ENCODE data around the gene GAMT.

DNA sequence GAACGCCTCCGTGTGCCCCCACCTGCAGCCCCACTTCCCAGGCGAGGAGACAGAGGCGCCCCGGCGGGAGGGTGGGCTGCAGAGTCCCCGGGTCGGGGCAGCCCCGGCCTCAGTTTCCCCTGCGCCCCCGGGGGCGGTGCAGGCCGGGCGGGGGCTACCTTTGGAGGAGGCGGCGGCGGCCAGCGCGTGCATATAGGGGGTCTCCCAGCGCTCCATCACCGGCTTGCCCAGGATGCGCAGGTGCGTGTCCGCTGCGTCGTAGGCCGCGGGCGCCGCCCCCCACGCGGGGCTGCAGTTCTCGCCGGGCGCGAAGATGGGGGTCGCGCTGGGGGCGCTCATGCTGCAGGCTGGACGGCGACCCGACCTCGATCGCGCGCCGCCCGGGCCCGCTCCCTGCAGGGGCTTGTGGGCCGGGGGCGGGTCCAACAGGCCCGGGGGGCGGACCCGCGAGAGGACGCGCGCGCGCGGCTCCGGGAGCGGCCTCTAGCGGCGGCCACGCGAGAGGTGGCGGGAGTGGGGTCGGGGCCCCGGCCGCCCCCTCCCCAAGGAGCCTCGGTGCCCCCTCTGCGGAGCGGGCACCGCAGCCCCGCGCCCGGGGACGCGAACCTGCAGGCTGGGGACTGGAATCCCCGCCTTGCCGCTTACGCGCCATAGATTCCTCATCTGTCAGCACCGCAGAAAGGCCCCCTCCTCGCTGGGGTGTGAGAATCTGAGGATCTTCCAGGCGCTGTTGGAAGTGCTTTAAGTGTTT is at the start of gene GAMT:
- TF ChIP-seq, protein P1, sequence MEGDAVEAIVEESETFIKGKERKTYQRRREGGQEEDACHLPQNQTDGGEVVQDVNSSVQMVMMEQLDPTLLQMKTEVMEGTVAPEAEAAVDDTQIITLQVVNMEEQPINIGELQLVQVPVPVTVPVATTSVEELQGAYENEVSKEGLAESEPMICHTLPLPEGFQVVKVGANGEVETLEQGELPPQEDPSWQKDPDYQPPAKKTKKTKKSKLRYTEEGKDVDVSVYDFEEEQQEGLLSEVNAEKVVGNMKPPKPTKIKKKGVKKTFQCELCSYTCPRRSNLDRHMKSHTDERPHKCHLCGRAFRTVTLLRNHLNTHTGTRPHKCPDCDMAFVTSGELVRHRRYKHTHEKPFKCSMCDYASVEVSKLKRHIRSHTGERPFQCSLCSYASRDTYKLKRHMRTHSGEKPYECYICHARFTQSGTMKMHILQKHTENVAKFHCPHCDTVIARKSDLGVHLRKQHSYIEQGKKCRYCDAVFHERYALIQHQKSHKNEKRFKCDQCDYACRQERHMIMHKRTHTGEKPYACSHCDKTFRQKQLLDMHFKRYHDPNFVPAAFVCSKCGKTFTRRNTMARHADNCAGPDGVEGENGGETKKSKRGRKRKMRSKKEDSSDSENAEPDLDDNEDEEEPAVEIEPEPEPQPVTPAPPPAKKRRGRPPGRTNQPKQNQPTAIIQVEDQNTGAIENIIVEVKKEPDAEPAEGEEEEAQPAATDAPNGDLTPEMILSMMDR (IDR thresholded peaks at IDR 0.05), result peak in 1 of 3 donors; percentile 35
- TF ChIP-seq POLR2A (IDR thresholded peaks at IDR 0.05) (no peak), POLR2AphosphoS5 (IDR thresholded peaks at IDR 0.05) (no peak)
